Endothelial cell (in vitro differentiated cells): Measurements from ENCODE around the gene SURF1. TPM values are rescaled to one million over a fixed set of nuclear protein-coding genes. Genes with fewer than 3 reads are reported as not detected.
"Not testable (repeated sequence)": the region's sequence is repeated elsewhere in the genome, so short reads cannot be mapped to it uniquely, and the experiment has no call there.

ENCODE experiments used
- DNase-seq: peaks from one replicate; pipeline ENCODE4 v3.0.0; 2021; ENCODE audit warnings: low spot score
- H3K27ac Mint-ChIP-seq: one replicate; pipeline ENCODE4 v1.8.0; 2021; ENCODE audit warnings: mixed read lengths, inconsistent platforms; ENCODE audit not compliant: unreplicated experiment
- H3K27me3 Mint-ChIP-seq: one replicate; pipeline ENCODE4 v1.8.0; 2021; ENCODE audit warnings: mild to moderate bottlenecking, moderate library complexity, mixed read lengths, inconsistent platforms; ENCODE audit not compliant: unreplicated experiment
- H3K36me3 Mint-ChIP-seq: one replicate; pipeline ENCODE4 v1.8.0; 2021; ENCODE audit warnings: mild to moderate bottlenecking, low read depth, mixed read lengths, inconsistent platforms; ENCODE audit not compliant: unreplicated experiment
- H3K4me1 Mint-ChIP-seq: one replicate; pipeline ENCODE4 v1.8.0; 2021; ENCODE audit warnings: mild to moderate bottlenecking, mixed read lengths, inconsistent platforms; ENCODE audit not compliant: unreplicated experiment
- H3K4me3 Mint-ChIP-seq: one replicate; pipeline ENCODE4 v1.8.0; 2021; ENCODE audit warnings: mild to moderate bottlenecking, mixed read lengths, inconsistent platforms; ENCODE audit not compliant: unreplicated experiment
- H3K9me3 Mint-ChIP-seq: one replicate; pipeline ENCODE4 v1.8.0; 2021; ENCODE audit warnings: mixed read lengths, inconsistent platforms; ENCODE audit not compliant: unreplicated experiment
- CTCF ChIP-seq: fragments of 200-600 bp; sonication (generic); IDR thresholded peaks from one replicate; pipeline ENCODE4 v1.5.0; 2021; ENCODE audit warnings: antibody characterized with exemption; ENCODE audit not compliant: unreplicated experiment
- total RNA-seq: library from RNA; stranded (reverse); fragmentation: NEBNext Ultra II Directional; extraction: Animal tissue kit (Norgen Biotek cat#: 25700); gene quantifications from one replicate; pipeline ENCODE4 v1.2.1, GENCODE V29; 2021; ENCODE audit not compliant: unreplicated experiment

Gene SURF1
- total RNA-seq, 1 donor from 2014 or later: 36.2 TPM

GRCh38 chr9:133327834-133328484, 28.3 kb downstream of the SURF1 start:
- TF ChIP-seq CTCF: no peak
- Mint-ChIP-seq H3K4me1 (no peaks in the 10 kb centered on the region), H3K27ac (no peak overlapping the region), H3K9me3 (peaks cover 4% of the 10 kb centered on the region), H3K36me3 (peaks cover 21% of the 10 kb centered on the region), H3K4me3 (no peak overlapping the region), H3K27me3 (no peaks in the 10 kb centered on the region)
- DNase-seq: no peak

- not testable (repeated sequence) for DNase-seq, H3K27me3 Mint-ChIP-seq, H3K4me1 Mint-ChIP-seq, H3K4me3 Mint-ChIP-seq, H3K27ac Mint-ChIP-seq, H3K9me3 Mint-ChIP-seq
- peaks cover 15% of the 10 kb centered on the region for H3K36me3 Mint-ChIP-seq
These were observed 29.3 kb downstream of the SURF1 start for GRCh38 chr9:133327021-133327420.

GRCh38 chr9:133323991-133324703, 32.1 kb downstream of the SURF1 start:
- Mint-ChIP-seq H3K27ac (no peak overlapping the region), H3K27me3 (peaks cover 8% of the 10 kb centered on the region), H3K36me3 (peaks cover 5% of the 10 kb centered on the region), H3K4me1 (peaks cover 3% of the 10 kb centered on the region), H3K9me3 (peaks cover 4% of the 10 kb centered on the region), H3K4me3 (peak overlapping the region; percentile 8)
- no peak for DNase-seq
- TF ChIP-seq CTCF: no peak

- TF ChIP-seq CTCF: no peak
- peaks cover 4% of the 10 kb centered on the region for H3K9me3 Mint-ChIP-seq
- H3K27ac Mint-ChIP-seq: no peak overlapping the region
- H3K27me3 Mint-ChIP-seq: peaks cover 8% of the 10 kb centered on the region
- no peak for DNase-seq
- no peak overlapping the region for H3K4me3 Mint-ChIP-seq
- H3K4me1 Mint-ChIP-seq: peaks cover 3% of the 10 kb centered on the region
- H3K36me3 Mint-ChIP-seq: peaks cover 5% of the 10 kb centered on the region
These were observed 33.1 kb downstream of the SURF1 start for GRCh38 chr9:133323211-133323610.

GRCh38 chr9:133322701-133323100, 33.6 kb downstream of the SURF1 start:
- Mint-ChIP-seq H3K4me3 (no peak overlapping the region), H3K27me3 (peaks cover 8% of the 10 kb centered on the region), H3K27ac (no peak overlapping the region), H3K4me1 (peaks cover 3% of the 10 kb centered on the region), H3K36me3 (peaks cover 5% of the 10 kb centered on the region), H3K9me3 (peaks cover 4% of the 10 kb centered on the region)
- no peak for TF ChIP-seq CTCF
- DNase-seq: no peak
